HepG2 (cell line): Measurements from ENCODE around the gene C2CD2. TPM values are rescaled to one million over a fixed set of nuclear protein-coding genes. Genes with fewer than 3 reads are reported as not detected.
A peak's percentile ranks its signal among the peaks of the same experiment; 100 is the strongest.

Source experiments
- AGO2 ChIP-seq: fragments of 200-400 bp; formaldehyde crosslinking; optimal IDR thresholded peaks from 2 replicates; pipeline ENCODE3; 2017; ENCODE audit warnings: mild to moderate bottlenecking, low read depth, low read length, moderate library complexity
- ATRX ChIP-seq: sonication (generic); formaldehyde crosslinking; IDR thresholded peaks from 2 replicates; pipeline ENCODE4 v1.4.0; 2020; ENCODE audit warnings: missing genetic modification reagents, borderline replicate concordance
- DMAP1 ChIP-seq: IDR thresholded peaks from 2 replicates; pipeline ENCODE4 v1.6.1; 2016
- GFI1 ChIP-seq: sonication (generic); formaldehyde crosslinking; IDR thresholded peaks from 2 replicates; pipeline ENCODE4 v1.5.0; 2020; ENCODE audit warnings: missing genetic modification reagents, mild to moderate bottlenecking, borderline replicate concordance
- HNF4A ChIP-seq: sonication (generic); formaldehyde crosslinking; IDR thresholded peaks from 2 replicates; pipeline ENCODE4 v1.4.0; 2020; ENCODE audit warnings: missing genetic modification reagents
- KDM2A ChIP-seq: sonication (generic); formaldehyde crosslinking; IDR thresholded peaks from 2 replicates; pipeline ENCODE4 v1.4.0; 2020; ENCODE audit warnings: low read depth, missing genetic modification reagents, borderline replicate concordance
- KDM5B ChIP-seq: sonication (generic); formaldehyde crosslinking; IDR thresholded peaks from 2 replicates; pipeline ENCODE4 v1.4.0; 2020; ENCODE audit warnings: missing genetic modification reagents, mild to moderate bottlenecking, borderline replicate concordance
- MED8 ChIP-seq: sonication (generic); formaldehyde crosslinking; IDR thresholded peaks from 2 replicates; pipeline ENCODE4 v1.8.1; 2023; ENCODE audit warnings: mild to moderate bottlenecking, missing genetic modification reagents; ENCODE audit not compliant: insufficient replicate concordance
- NR2C2 ChIP-seq: sonication (generic); formaldehyde crosslinking; IDR thresholded peaks from 2 replicates; pipeline ENCODE4 v1.4.0; 2020; ENCODE audit warnings: missing genetic modification reagents, mild to moderate bottlenecking, moderate library complexity, borderline replicate concordance
- NR2F1 ChIP-seq, 2 experiments: fragments of 450-650 bp in 1 of 2; formaldehyde crosslinking in 1 of 2; IDR thresholded peaks; 2 replicates each; pipeline versions ENCODE4 v1.5.0 to v1.6.1; 2016 to 2020; ENCODE audit warnings: mild to moderate bottlenecking in 1 of 2, missing compliant biosample characterization in 1 of 2, missing genetic modification reagents in 1 of 2, moderate library complexity in 1 of 2
- PHB2 ChIP-seq: fragments of 450-650 bp; IDR thresholded peaks from 2 replicates; pipeline ENCODE4 v1.6.1; 2018; ENCODE audit not compliant: partially characterized antibody
- POGZ ChIP-seq: sonication (generic); formaldehyde crosslinking; IDR thresholded peaks from 2 replicates; pipeline ENCODE4 v1.4.0; 2020; ENCODE audit warnings: mild to moderate bottlenecking, missing genetic modification reagents
- RNF2 ChIP-seq: fragments of 450-650 bp; conservative IDR thresholded peaks from 2 replicates; pipeline ENCODE4 v1.6.1; 2016; ENCODE audit warnings: low read depth
- SIN3A ChIP-seq: IDR thresholded peaks from 2 replicates; pipeline ENCODE4 v1.6.1; 2011; ENCODE audit warnings: low read depth, mild to moderate bottlenecking, control low read depth, low read length, borderline replicate concordance
- STAG1 ChIP-seq: sonication (generic); formaldehyde crosslinking; IDR thresholded peaks from 2 replicates; pipeline ENCODE4 v1.4.0; 2020; ENCODE audit warnings: missing genetic modification reagents
- TBX3 ChIP-seq: fragments of 450-650 bp; IDR thresholded peaks from 2 replicates; pipeline ENCODE4 v1.6.1; 2017; ENCODE audit warnings: antibody characterized with exemption, mild to moderate bottlenecking, inconsistent platforms, borderline replicate concordance
- TRIM24 ChIP-seq: sonication (generic); formaldehyde crosslinking; IDR thresholded peaks from 2 replicates; pipeline ENCODE4 v1.8.0; 2022; ENCODE audit warnings: mild to moderate bottlenecking, missing genetic modification reagents
- ZNF20 ChIP-seq: sonication (generic); formaldehyde crosslinking; IDR thresholded peaks from 2 replicates; pipeline ENCODE4 v1.4.0; 2020; ENCODE audit warnings: mild to moderate bottlenecking, moderate library complexity, missing genetic modification reagents
- ZNF230 ChIP-seq: sonication (generic); formaldehyde crosslinking; IDR thresholded peaks from 2 replicates; pipeline ENCODE4 v1.4.0; 2020; ENCODE audit warnings: mild to moderate bottlenecking, missing genetic modification reagents
- ZNF615 ChIP-seq: sonication (generic); formaldehyde crosslinking; IDR thresholded peaks from 2 replicates; pipeline ENCODE4 v1.5.0; 2020; ENCODE audit warnings: mild to moderate bottlenecking, missing genetic modification reagents, borderline replicate concordance
- ZNF616 ChIP-seq: sonication (generic); formaldehyde crosslinking; IDR thresholded peaks from 2 replicates; pipeline ENCODE4 v1.5.0; 2020; ENCODE audit warnings: low read depth, mild to moderate bottlenecking, missing genetic modification reagents
- ZNF713 ChIP-seq: sonication (generic); formaldehyde crosslinking; IDR thresholded peaks from 2 replicates; pipeline ENCODE4 v1.4.0; 2020; ENCODE audit warnings: mild to moderate bottlenecking, missing genetic modification reagents
- ZNF781 ChIP-seq: sonication (generic); formaldehyde crosslinking; IDR thresholded peaks from 2 replicates; pipeline ENCODE4 v1.5.1; 2020; ENCODE audit warnings: borderline replicate concordance, mild to moderate bottlenecking, missing genetic modification reagents; ENCODE audit errors: not compliant biosample characterization
- ZSCAN20 ChIP-seq: sonication (generic); formaldehyde crosslinking; IDR thresholded peaks from 2 replicates; pipeline ENCODE4 v1.4.0; 2020; ENCODE audit warnings: missing genetic modification reagents, mild to moderate bottlenecking, borderline replicate concordance
- polyA plus RNA-seq, 8 experiments: library from polyadenylated mRNA; depleted of rRNA in 3 of 8; stranded (reverse) in 7 of 8; unstranded in 1 of 8; fragments of >200 nt; fragmentation: Illumina TruSeq in 4 of 8; extraction: Trizol in 4 of 8; gene quantifications; 2 replicates each; pipeline versions ENCODE4 v1.2.1 to v1.2.3, GENCODE V29; 2011 to 2016; ENCODE audit warnings: low read depth in 4 of 8, missing spikeins in 1 of 8, mixed read lengths in 1 of 8; ENCODE audit not compliant: insufficient read depth in 1 of 8
- total RNA-seq, 5 experiments: library from RNA; depleted of rRNA; stranded (reverse); fragments of >200 nt; fragmentation: Illumina TruSeq; extraction: Trizol; gene quantifications; 2 replicates each; pipeline ENCODE4 v1.2.3, GENCODE V29; 2016; ENCODE audit warnings: low read depth in 1 of 5
- TF ChIP-seq, protein P1 (sequence below): sonication (generic); formaldehyde crosslinking; IDR thresholded peaks from 2 replicates; pipeline ENCODE4 v1.8.0; 2022; ENCODE audit warnings: missing genetic modification reagents, mild to moderate bottlenecking, borderline replicate concordance
- TF ChIP-seq, protein P2 (sequence below): sonication (generic); formaldehyde crosslinking; IDR thresholded peaks from 2 replicates; pipeline ENCODE4 v1.8.0; 2022; ENCODE audit warnings: mild to moderate bottlenecking, missing genetic modification reagents, borderline replicate concordance
- TF ChIP-seq, protein P3 (sequence below): fragments of 450-650 bp; IDR thresholded peaks from 2 replicates; pipeline ENCODE4 v1.6.1; 2017

The C2CD2 gene
- total and polyA plus RNA-seq, 2 of the 13 experiments (the other 11 are each of a cell fraction or from before 2014, with no cell fraction given) = 12.5 to 19.7 TPM

DNA sequence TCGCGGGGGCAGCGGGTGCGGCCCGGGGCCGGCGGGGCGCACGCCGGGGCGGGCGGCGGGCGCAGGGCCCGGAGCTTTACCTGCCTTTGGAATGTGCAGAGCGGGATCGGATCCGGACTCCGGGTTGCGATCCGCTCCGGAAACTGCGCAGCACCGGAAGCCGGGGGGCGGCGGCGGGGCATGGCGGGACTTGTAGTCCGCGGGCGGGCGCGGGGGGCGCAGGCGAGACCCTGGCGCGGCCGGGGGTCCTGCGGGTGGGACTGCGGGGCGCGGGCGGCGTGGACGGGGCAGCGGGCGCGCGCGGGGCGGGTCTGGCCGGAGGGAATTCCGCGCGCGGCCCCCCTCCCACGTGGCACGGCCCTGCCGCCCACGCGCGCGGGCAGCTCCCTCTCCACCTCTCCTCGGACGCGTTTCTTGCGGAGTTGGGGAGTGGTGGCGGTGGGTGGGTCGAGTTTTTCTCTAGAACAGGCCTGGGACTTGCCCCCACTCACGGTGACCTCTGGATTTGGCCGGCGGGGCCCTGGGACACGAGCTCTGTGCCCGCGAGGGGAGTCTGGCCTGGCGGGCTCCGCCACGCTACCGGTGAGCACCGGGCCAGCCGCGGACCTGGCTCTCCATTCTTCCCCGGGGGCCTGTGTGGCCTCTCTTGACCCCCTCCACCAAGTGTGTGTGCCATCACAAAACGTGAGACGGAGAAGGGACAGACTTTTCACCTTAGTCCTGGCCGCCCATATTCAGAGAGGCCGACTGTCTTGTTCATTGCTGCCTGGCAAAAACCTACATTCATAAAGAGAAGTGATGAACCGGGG, 74.4 kb downstream of the C2CD2 start, which contains the start of gene PRDM15 (continued):
- TF ChIP-seq STAG1 (CRISPR knock-in tag) (no peak), TRIM24 (CRISPR knock-in tag) (no peak), AGO2 (peak; percentile 76), ZNF615 (CRISPR knock-in tag) (no peak), POGZ (CRISPR knock-in tag) (no peak), ZNF616 (CRISPR knock-in tag) (no peak), ZNF713 (CRISPR knock-in tag) (no peak), ZNF781 (no peak), SIN3A (no peak), PHB2 (no peak), MED8 (CRISPR knock-in tag) (no peak), ZNF20 (CRISPR knock-in tag) (no peak), RNF2 (no peak; the same call in none of the 2 replicates), NR2F1 (CRISPR knock-in tag; IDR thresholded peaks at IDR 0.05) (no peak), DMAP1 (CRISPR knock-in tag) (peak; percentile 55; the same call in 1 of the 2 replicates), ZNF230 (CRISPR knock-in tag) (no peak), NR2C2 (no peak), ATRX (no peak), ZSCAN20 (CRISPR knock-in tag) (no peak), GFI1 (CRISPR knock-in tag) (no peak), KDM2A (peak; percentile 48; the same call in 1 of the 2 replicates), KDM5B (CRISPR knock-in tag) (no peak), HNF4A (CRISPR knock-in tag) (no peak), TBX3 (no peak)
- TF ChIP-seq, protein P1, sequence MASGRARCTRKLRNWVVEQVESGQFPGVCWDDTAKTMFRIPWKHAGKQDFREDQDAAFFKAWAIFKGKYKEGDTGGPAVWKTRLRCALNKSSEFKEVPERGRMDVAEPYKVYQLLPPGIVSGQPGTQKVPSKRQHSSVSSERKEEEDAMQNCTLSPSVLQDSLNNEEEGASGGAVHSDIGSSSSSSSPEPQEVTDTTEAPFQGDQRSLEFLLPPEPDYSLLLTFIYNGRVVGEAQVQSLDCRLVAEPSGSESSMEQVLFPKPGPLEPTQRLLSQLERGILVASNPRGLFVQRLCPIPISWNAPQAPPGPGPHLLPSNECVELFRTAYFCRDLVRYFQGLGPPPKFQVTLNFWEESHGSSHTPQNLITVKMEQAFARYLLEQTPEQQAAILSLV = no peak
- TF ChIP-seq, protein P2, sequence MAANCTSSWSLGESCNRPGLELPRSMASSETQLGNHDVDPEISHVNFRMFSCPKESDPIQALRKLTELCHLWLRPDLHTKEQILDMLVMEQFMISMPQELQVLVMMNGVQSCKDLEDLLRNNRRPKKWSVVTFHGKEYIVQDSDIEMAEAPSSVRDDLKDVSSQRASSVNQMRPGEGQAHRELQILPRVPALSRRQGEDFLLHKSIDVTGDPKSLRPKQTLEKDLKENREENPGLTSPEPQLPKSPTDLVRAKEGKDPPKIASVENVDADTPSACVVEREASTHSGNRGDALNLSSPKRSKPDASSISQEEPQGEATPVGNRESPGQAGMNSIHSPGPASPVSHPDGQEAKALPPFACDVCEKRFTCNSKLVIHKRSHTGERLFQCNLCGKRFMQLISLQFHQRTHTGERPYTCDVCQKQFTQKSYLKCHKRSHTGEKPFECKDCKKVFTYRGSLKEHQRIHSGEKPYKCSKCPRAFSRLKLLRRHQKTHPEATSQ (CRISPR knock-in tag) = no peak
- TF ChIP-seq, protein P3, sequence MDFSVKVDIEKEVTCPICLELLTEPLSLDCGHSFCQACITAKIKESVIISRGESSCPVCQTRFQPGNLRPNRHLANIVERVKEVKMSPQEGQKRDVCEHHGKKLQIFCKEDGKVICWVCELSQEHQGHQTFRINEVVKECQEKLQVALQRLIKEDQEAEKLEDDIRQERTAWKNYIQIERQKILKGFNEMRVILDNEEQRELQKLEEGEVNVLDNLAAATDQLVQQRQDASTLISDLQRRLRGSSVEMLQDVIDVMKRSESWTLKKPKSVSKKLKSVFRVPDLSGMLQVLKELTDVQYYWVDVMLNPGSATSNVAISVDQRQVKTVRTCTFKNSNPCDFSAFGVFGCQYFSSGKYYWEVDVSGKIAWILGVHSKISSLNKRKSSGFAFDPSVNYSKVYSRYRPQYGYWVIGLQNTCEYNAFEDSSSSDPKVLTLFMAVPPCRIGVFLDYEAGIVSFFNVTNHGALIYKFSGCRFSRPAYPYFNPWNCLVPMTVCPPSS = no peak
